Measurements from ENCODE around the gene INO80D. TPM values are rescaled to one million over a fixed set of nuclear protein-coding genes. Genes with fewer than 3 reads are reported as not detected.
"Not testable (repeated sequence)": the region's sequence is repeated elsewhere in the genome, so short reads cannot be mapped to it uniquely, and the experiment has no call there.

The INO80D gene
- total RNA-seq, 1 donor from 2014 or later = 21.1 TPM

- not testable (repeated sequence) for H3K27ac Mint-ChIP-seq (ENCODE audit: unreplicated experiment); H3K9me3 Mint-ChIP-seq (ENCODE audit: unreplicated experiment); H3K27ac ChIP-seq (ENCODE audit: low read depth, low read length); DNase-seq (ENCODE audit: low read depth); H2AFZ ChIP-seq (ENCODE audit: low read depth, low read length); FAIRE-seq; H3K27me3 ChIP-seq (ENCODE audit: insufficient read depth, low read length); H3K9me3 ChIP-seq (ENCODE audit: insufficient read depth, low read depth, low read length); H3K4me1 Mint-ChIP-seq (ENCODE audit: low read depth, unreplicated experiment); H3K36me3 ChIP-seq (ENCODE audit: insufficient read depth, low read length); H3K4me3 ChIP-seq (ENCODE audit: insufficient read depth, low read depth, low read length); H3K4me2 ChIP-seq (ENCODE audit: low read length); H3K27me3 Mint-ChIP-seq (ENCODE audit: low read depth, unreplicated experiment); H3K4me3 Mint-ChIP-seq (ENCODE audit: unreplicated experiment); H3K9ac ChIP-seq (ENCODE audit: low read length)
- H3K36me3 Mint-ChIP-seq (ENCODE audit: low read depth, unreplicated experiment) = peaks cover 28% of the 10 kb centered on the region
- Histone ChIP-seq H4K20me1 (ENCODE audit: insufficient read depth, low read length) (peaks cover 37% of the 10 kb centered on the region), H3K79me2 (ENCODE audit: insufficient read depth, low read length) (peaks cover 23% of the 10 kb centered on the region), H3K4me1 (ENCODE audit: insufficient read depth, low read length) (peaks cover 12% of the 10 kb centered on the region)
Measured at GRCh38 chr2:206033452-206033851, 52.5 kb downstream of the INO80D start.

GRCh38 chr2:206031950-206032567, 53.9 kb downstream of the INO80D start:
- Histone ChIP-seq H3K27ac (ENCODE audit: low read depth, low read length) (no peak overlapping the region), H3K4me1 (ENCODE audit: insufficient read depth, low read length) (peaks cover 12% of the 10 kb centered on the region), H3K79me2 (ENCODE audit: insufficient read depth, low read length) (peaks cover 18% of the 10 kb centered on the region), H3K27me3 (ENCODE audit: insufficient read depth, low read length) (no peaks in the 10 kb centered on the region), H3K4me2 (ENCODE audit: low read length) (no peak overlapping the region), H4K20me1 (ENCODE audit: insufficient read depth, low read length) (peaks cover 37% of the 10 kb centered on the region), H3K4me3 (ENCODE audit: insufficient read depth, low read depth, low read length) (no peak overlapping the region), H3K9me3 (ENCODE audit: insufficient read depth, low read depth, low read length) (no peaks in the 10 kb centered on the region), H3K9ac (ENCODE audit: low read length) (no peak overlapping the region), H3K36me3 (ENCODE audit: insufficient read depth, low read length) (no peaks in the 10 kb centered on the region), H2AFZ (ENCODE audit: low read depth, low read length) (no peak overlapping the region)
- no peak for TF ChIP-seq EZH2 (IDR thresholded peaks at IDR 0.05; ENCODE audit: insufficient read depth, low read length)
- no peak for TF ChIP-seq CTCF (IDR thresholded peaks at IDR 0.05; ENCODE audit: insufficient read depth, low read depth, low read length)
- DNase-seq (ENCODE audit: low read depth) (no peak), FAIRE-seq (no peak)
- Mint-ChIP-seq H3K4me1 (ENCODE audit: low read depth, unreplicated experiment) (peaks cover 7% of the 10 kb centered on the region), H3K4me3 (ENCODE audit: unreplicated experiment) (no peak overlapping the region), H3K27me3 (ENCODE audit: low read depth, unreplicated experiment) (no peaks in the 10 kb centered on the region), H3K36me3 (ENCODE audit: low read depth, unreplicated experiment) (peaks cover 28% of the 10 kb centered on the region), H3K27ac (ENCODE audit: unreplicated experiment) (no peak overlapping the region), H3K9me3 (ENCODE audit: unreplicated experiment) (peaks cover 6% of the 10 kb centered on the region)

- FAIRE-seq = no peak
- H3K9me3 ChIP-seq (ENCODE audit: insufficient read depth, low read depth, low read length) = no peaks in the 10 kb centered on the region
- peaks cover 12% of the 10 kb centered on the region for H3K4me1 ChIP-seq (ENCODE audit: insufficient read depth, low read length)
- TF ChIP-seq CTCF (IDR thresholded peaks at IDR 0.05; ENCODE audit: insufficient read depth, low read depth, low read length) (no peak), EZH2 (IDR thresholded peaks at IDR 0.05; ENCODE audit: insufficient read depth, low read length) (no peak)
- no peak overlapping the region for H3K4me3 ChIP-seq (ENCODE audit: insufficient read depth, low read depth, low read length)
- peaks cover 18% of the 10 kb centered on the region for H3K79me2 ChIP-seq (ENCODE audit: insufficient read depth, low read length)
- H3K36me3 Mint-ChIP-seq (ENCODE audit: low read depth, unreplicated experiment) = peaks cover 23% of the 10 kb centered on the region
- no peak overlapping the region for H3K27ac Mint-ChIP-seq (ENCODE audit: unreplicated experiment)
- no peaks in the 10 kb centered on the region for H3K27me3 ChIP-seq (ENCODE audit: insufficient read depth, low read length)
- no peaks in the 10 kb centered on the region for H3K36me3 ChIP-seq (ENCODE audit: insufficient read depth, low read length)
- H3K4me3 Mint-ChIP-seq (ENCODE audit: unreplicated experiment) = no peak overlapping the region
- no peak overlapping the region for H2AFZ ChIP-seq (ENCODE audit: low read depth, low read length)
- H3K9me3 Mint-ChIP-seq (ENCODE audit: unreplicated experiment) = peaks cover 6% of the 10 kb centered on the region
- H3K4me2 ChIP-seq (ENCODE audit: low read length) = no peak overlapping the region
- DNase-seq (ENCODE audit: low read depth) = peak; percentile 55
- peaks cover 7% of the 10 kb centered on the region for H3K4me1 Mint-ChIP-seq (ENCODE audit: low read depth, unreplicated experiment)
- H3K27me3 Mint-ChIP-seq (ENCODE audit: low read depth, unreplicated experiment) = no peaks in the 10 kb centered on the region
- peaks cover 31% of the 10 kb centered on the region for H4K20me1 ChIP-seq (ENCODE audit: insufficient read depth, low read length)
- H3K27ac ChIP-seq (ENCODE audit: low read depth, low read length) = no peak overlapping the region
- no peak overlapping the region for H3K9ac ChIP-seq (ENCODE audit: low read length)
Measured at GRCh38 chr2:206031162-206031784, 54.7 kb downstream of the INO80D start.

Data from astrocyte (in vitro differentiated cells and primary cell).